GM10248 (cell line): Measurements from ENCODE around the gene NKAIN2.

Experiments
- CTCF ChIA-PET: fragments of 300-600 bp; sonication (Branson Sonifier 250); formaldehyde crosslinking; extraction: SDS; loops from one replicate; lab custom pipeline; 2021; ENCODE audit warnings: antibody characterized with exemption; lab: Yijun Ruan, JAX
- POLR2A ChIA-PET: fragments of 350-650 bp; sonication (Branson Sonifier 250); formaldehyde crosslinking; extraction: SDS; loops from one replicate; lab custom pipeline; 2020; ENCODE audit warnings: antibody characterized with exemption; lab: Yijun Ruan, JAX
- DNase-seq: peaks from one replicate; pipeline ENCODE4 v3.0.0; 2012; ENCODE audit errors: extremely low spot score
- CTCF ChIP-seq: IDR thresholded peaks from 2 replicates; pipeline ENCODE4 v1.5.1; 2012; ENCODE audit warnings: mild to moderate bottlenecking, low read depth; ENCODE audit errors: extremely low read depth, missing control alignments, control extremely low read depth

NKAIN2 gene

GRCh38 chr6:124028117-124028516 is 224.5 kb downstream of the NKAIN2 start:
- TF ChIP-seq CTCF = no peak

DNA sequence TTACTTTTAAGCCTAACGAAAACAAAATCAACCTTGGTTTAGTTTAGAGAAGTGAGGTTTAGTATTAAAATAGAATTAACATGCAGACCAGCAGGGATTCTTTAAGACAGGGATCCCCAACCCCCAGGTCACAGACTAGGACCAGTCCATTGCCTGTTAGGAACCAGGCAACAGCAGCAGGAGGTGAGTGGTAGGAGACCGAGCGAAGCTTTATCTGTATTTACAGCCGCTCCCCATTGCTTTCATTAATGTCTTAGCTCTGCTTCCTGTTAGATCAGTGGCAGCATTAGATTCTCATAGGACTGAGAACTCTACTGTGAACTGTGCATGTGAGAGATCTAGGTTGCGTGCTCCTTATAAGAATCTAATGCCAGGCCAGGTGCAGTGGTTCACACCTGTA is 225.9 kb downstream of the NKAIN2 start:
- no peak for TF ChIP-seq CTCF
- CTCF ChIA-PET = no interaction called here
- POLR2A ChIA-PET = no interaction called here
- no peak for DNase-seq

More at GRCh38 chr6:124028117-124028516, 224.5 kb downstream of the NKAIN2 start:
- POLR2A ChIA-PET = no interaction called here
- no peak for DNase-seq
- CTCF ChIA-PET = no interaction called here

- DNase-seq = no peak
- POLR2A ChIA-PET = no interaction called here
- TF ChIP-seq CTCF = no peak
- CTCF ChIA-PET = no interaction called here
Observed at GRCh38 chr6:124033501-124033900, 229.8 kb downstream of the NKAIN2 start.

- no peak for DNase-seq
- CTCF ChIA-PET = no interaction called here
- POLR2A ChIA-PET = no interaction called here
- TF ChIP-seq CTCF = no peak
Observed at GRCh38 chr6:124036384-124036783, 232.7 kb downstream of the NKAIN2 start.

- ChIA-PET POLR2A (no interaction called here), CTCF (no interaction called here)
- DNase-seq = no peak
- no peak for TF ChIP-seq CTCF
Observed at GRCh38 chr6:124040655-124041054, 237.0 kb downstream of the NKAIN2 start.

- TF ChIP-seq CTCF = no peak
- ChIA-PET POLR2A (no interaction called here), CTCF (no interaction called here)
- no peak for DNase-seq
Observed at GRCh38 chr6:124052120-124052519, 248.5 kb downstream of the NKAIN2 start.

- no peak for DNase-seq
- POLR2A ChIA-PET = no interaction called here
- CTCF ChIA-PET = no interaction called here
- TF ChIP-seq CTCF = no peak
Observed at GRCh38 chr6:124053315-124053714, 249.7 kb downstream of the NKAIN2 start.
